HepG2 (cell line): ENCODE results near the gene CABLES2. TPM values are rescaled to one million over a fixed set of nuclear protein-coding genes. Genes with fewer than 3 reads are reported as not detected.

Source experiments
- JUNB ChIP-seq: sonication (generic); formaldehyde crosslinking; IDR thresholded peaks from 2 replicates; pipeline ENCODE4 v1.8.0; 2022; ENCODE audit warnings: missing genetic modification reagents, mild to moderate bottlenecking, borderline replicate concordance
- MYNN ChIP-seq: sonication (generic); formaldehyde crosslinking; IDR thresholded peaks from 2 replicates; pipeline ENCODE4 v1.4.0; 2020; ENCODE audit warnings: mild to moderate bottlenecking, low read depth, missing genetic modification reagents
- PITX1 ChIP-seq: sonication (generic); formaldehyde crosslinking; IDR thresholded peaks from 2 replicates; pipeline ENCODE4 v1.5.1; 2020; ENCODE audit warnings: mild to moderate bottlenecking, missing genetic modification reagents
- PPARG ChIP-seq: conservative IDR thresholded peaks from 2 replicates; pipeline ENCODE4 v1.6.1; 2016; ENCODE audit warnings: missing biosample characterization, missing genetic modification reagents
- SALL1 ChIP-seq: sonication (generic); formaldehyde crosslinking; IDR thresholded peaks from 2 replicates; pipeline ENCODE4 v1.8.0; 2022; ENCODE audit warnings: mild to moderate bottlenecking, missing genetic modification reagents
- SNAI1 ChIP-seq: sonication (generic); formaldehyde crosslinking; IDR thresholded peaks from 2 replicates; pipeline ENCODE4 v1.5.0; 2020; ENCODE audit warnings: mild to moderate bottlenecking, missing genetic modification reagents, borderline replicate concordance
- SRSF4 ChIP-seq: fragments of 200-400 bp; formaldehyde crosslinking; IDR thresholded peaks from one replicate; pipeline ENCODE4 v1.6.1; 2018; ENCODE audit warnings: mild to moderate bottlenecking, low read depth, low read length, moderate library complexity; ENCODE audit not compliant: poor library complexity, severe bottlenecking
- TBL1XR1 ChIP-seq: fragments of 150-350 bp; IDR thresholded peaks from 2 replicates; pipeline ENCODE4 v1.6.1; 2014; ENCODE audit warnings: borderline replicate concordance, low read length; ENCODE audit not compliant: partially characterized antibody
- ZBTB38 ChIP-seq: sonication (generic); formaldehyde crosslinking; IDR thresholded peaks from 2 replicates; pipeline ENCODE4 v1.5.1; 2020; ENCODE audit warnings: mild to moderate bottlenecking, missing genetic modification reagents
- ZNF10 ChIP-seq: sonication (generic); formaldehyde crosslinking; IDR thresholded peaks from 2 replicates; pipeline ENCODE4 v1.4.0; 2020; ENCODE audit warnings: mild to moderate bottlenecking, low read depth, missing genetic modification reagents, borderline replicate concordance
- ZNF143 ChIP-seq: sonication (generic); formaldehyde crosslinking; IDR thresholded peaks from 2 replicates; pipeline ENCODE4 v1.4.0; 2020; ENCODE audit warnings: missing genetic modification reagents
- ZNF225 ChIP-seq: sonication (generic); formaldehyde crosslinking; IDR thresholded peaks from 2 replicates; pipeline ENCODE4 v1.4.0; 2020; ENCODE audit warnings: mild to moderate bottlenecking, missing genetic modification reagents
- ZNF570 ChIP-seq: sonication (generic); formaldehyde crosslinking; IDR thresholded peaks from 2 replicates; pipeline ENCODE4 v1.4.0; 2020; ENCODE audit warnings: mild to moderate bottlenecking, missing genetic modification reagents, borderline replicate concordance
- ZNF83 ChIP-seq: sonication (generic); formaldehyde crosslinking; IDR thresholded peaks from 2 replicates; pipeline ENCODE4 v1.4.0; 2020; ENCODE audit warnings: missing genetic modification reagents, mild to moderate bottlenecking, borderline replicate concordance
- polyA plus RNA-seq, 8 experiments: library from polyadenylated mRNA; depleted of rRNA in 3 of 8; stranded (reverse) in 7 of 8; unstranded in 1 of 8; fragments of >200 nt; fragmentation: Illumina TruSeq in 4 of 8; extraction: Trizol in 4 of 8; gene quantifications; 2 replicates each; pipeline versions ENCODE4 v1.2.1 to v1.2.3, GENCODE V29; 2011 to 2016; ENCODE audit warnings: low read depth in 4 of 8, missing spikeins in 1 of 8, mixed read lengths in 1 of 8; ENCODE audit not compliant: insufficient read depth in 1 of 8
- total RNA-seq, 5 experiments: library from RNA; depleted of rRNA; stranded (reverse); fragments of >200 nt; fragmentation: Illumina TruSeq; extraction: Trizol; gene quantifications; 2 replicates each; pipeline ENCODE4 v1.2.3, GENCODE V29; 2016; ENCODE audit warnings: low read depth in 1 of 5
- TF ChIP-seq, protein P1 (sequence below): IDR thresholded peaks from 2 replicates; pipeline ENCODE4 v1.6.1; 2016
- TF ChIP-seq, protein P2 (sequence below): sonication (generic); formaldehyde crosslinking; IDR thresholded peaks from 2 replicates; pipeline ENCODE4 v1.8.1; 2023; ENCODE audit warnings: mild to moderate bottlenecking, missing genetic modification reagents, borderline replicate concordance
- TF ChIP-seq, protein P3 (sequence below): sonication (generic); formaldehyde crosslinking; IDR thresholded peaks from 2 replicates; pipeline ENCODE4 v1.4.0; 2020; ENCODE audit warnings: missing genetic modification reagents, borderline replicate concordance
- TF ChIP-seq, protein P4 (sequence below): sonication (generic); formaldehyde crosslinking; IDR thresholded peaks from 2 replicates; pipeline ENCODE4 v1.8.1; 2023; ENCODE audit warnings: missing genetic modification reagents, mild to moderate bottlenecking, borderline replicate concordance
- TF ChIP-seq, protein P5 (sequence below): sonication (generic); formaldehyde crosslinking; IDR thresholded peaks from 2 replicates; pipeline ENCODE4 v1.4.0; 2020; ENCODE audit warnings: missing genetic modification reagents
- TF ChIP-seq, protein P6 (sequence below): sonication (generic); formaldehyde crosslinking; IDR thresholded peaks from 2 replicates; pipeline ENCODE4 v1.5.1; 2020; ENCODE audit warnings: missing genetic modification reagents, mild to moderate bottlenecking, borderline replicate concordance
- TF ChIP-seq, protein P7 (sequence below): sonication (generic); formaldehyde crosslinking; conservative IDR thresholded peaks from 2 replicates; pipeline ENCODE4 v1.8.0; 2022; ENCODE audit warnings: low read depth, missing genetic modification reagents

The CABLES2 gene
- total and polyA plus RNA-seq, 2 of the 13 experiments (the other 11 are each of a cell fraction or from before 2014, with no cell fraction given): 5.2 to 9.7 TPM

DNA sequence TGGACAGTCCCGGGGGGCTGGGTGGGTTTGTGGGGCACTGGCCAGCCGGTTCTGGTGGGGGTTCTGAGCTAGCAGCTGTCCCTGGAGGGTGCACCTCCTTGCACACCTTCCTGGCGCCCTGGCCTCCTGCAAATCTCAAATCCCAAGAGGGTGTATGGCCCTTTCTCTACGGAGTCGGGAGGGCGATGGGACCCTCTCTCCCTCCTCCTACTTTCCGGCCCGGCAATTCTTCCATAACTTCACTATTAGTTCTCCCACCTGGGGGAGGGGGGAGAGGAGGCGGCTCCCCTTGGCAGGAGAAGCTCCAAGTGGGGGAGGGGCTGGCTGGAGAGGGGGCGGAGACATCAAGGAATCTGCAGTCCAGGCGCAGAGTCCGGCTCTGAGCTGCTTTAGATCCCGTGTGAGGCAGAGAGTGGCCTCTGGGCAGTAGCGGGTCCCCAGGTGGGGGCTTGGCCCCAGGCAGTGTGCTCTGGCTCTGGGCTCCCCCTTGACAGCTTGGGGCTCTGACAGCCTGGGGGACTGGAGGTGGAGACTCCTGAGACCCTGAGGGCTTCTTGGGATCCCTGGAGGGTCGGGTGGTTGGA lies 38.6 kb downstream of the CABLES2 start (continued):
- TF ChIP-seq TBL1XR1 (peak; percentile 12), PITX1 (CRISPR knock-in tag) (peak; percentile 70; the same call in 1 of the 2 replicates), ZNF225 (CRISPR knock-in tag) (0 out of 2 replicates have a peak, but pooled peaks have one; percentile 6), ZNF83 (no peak), ZBTB38 (CRISPR knock-in tag) (0 out of 2 replicates have a peak, but pooled peaks have one; percentile 14), ZNF143 (CRISPR knock-in tag) (peak; percentile 12; the same call in 1 of the 2 replicates), SALL1 (CRISPR knock-in tag) (peak; percentile 63), SRSF4 (no peak), ZNF10 (CRISPR knock-in tag) (no peak), MYNN (no peak; the same call in 1 of the 2 replicates), SNAI1 (CRISPR knock-in tag) (0 out of 2 replicates have a peak, but pooled peaks have one; percentile 46), PPARG (no peak), ZNF570 (CRISPR knock-in tag) (no peak), JUNB (CRISPR knock-in tag) (no peak)
- TF ChIP-seq, protein P1, sequence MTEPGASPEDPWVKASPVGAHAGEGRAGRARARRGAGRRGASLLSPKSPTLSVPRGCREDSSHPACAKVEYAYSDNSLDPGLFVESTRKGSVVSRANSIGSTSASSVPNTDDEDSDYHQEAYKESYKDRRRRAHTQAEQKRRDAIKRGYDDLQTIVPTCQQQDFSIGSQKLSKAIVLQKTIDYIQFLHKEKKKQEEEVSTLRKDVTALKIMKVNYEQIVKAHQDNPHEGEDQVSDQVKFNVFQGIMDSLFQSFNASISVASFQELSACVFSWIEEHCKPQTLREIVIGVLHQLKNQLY (CRISPR knock-in tag): no peak
- TF ChIP-seq, protein P2, sequence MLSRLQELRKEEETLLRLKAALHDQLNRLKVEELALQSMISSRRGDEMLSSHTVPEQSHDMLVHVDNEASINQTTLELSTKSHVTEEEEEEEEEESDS: peak; percentile 40; the same call in 1 of the 2 replicates
- TF ChIP-seq, protein P3, sequence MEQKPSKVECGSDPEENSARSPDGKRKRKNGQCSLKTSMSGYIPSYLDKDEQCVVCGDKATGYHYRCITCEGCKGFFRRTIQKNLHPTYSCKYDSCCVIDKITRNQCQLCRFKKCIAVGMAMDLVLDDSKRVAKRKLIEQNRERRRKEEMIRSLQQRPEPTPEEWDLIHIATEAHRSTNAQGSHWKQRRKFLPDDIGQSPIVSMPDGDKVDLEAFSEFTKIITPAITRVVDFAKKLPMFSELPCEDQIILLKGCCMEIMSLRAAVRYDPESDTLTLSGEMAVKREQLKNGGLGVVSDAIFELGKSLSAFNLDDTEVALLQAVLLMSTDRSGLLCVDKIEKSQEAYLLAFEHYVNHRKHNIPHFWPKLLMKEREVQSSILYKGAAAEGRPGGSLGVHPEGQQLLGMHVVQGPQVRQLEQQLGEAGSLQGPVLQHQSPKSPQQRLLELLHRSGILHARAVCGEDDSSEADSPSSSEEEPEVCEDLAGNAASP (CRISPR knock-in tag): no peak
- TF ChIP-seq, protein P4, sequence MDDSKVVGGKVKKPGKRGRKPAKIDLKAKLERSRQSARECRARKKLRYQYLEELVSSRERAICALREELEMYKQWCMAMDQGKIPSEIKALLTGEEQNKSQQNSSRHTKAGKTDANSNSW (CRISPR knock-in tag): no peak; the same call in 1 of the 2 replicates
- TF ChIP-seq, protein P5, sequence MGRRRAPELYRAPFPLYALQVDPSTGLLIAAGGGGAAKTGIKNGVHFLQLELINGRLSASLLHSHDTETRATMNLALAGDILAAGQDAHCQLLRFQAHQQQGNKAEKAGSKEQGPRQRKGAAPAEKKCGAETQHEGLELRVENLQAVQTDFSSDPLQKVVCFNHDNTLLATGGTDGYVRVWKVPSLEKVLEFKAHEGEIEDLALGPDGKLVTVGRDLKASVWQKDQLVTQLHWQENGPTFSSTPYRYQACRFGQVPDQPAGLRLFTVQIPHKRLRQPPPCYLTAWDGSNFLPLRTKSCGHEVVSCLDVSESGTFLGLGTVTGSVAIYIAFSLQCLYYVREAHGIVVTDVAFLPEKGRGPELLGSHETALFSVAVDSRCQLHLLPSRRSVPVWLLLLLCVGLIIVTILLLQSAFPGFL (CRISPR knock-in tag): no peak
- TF ChIP-seq, protein P6, sequence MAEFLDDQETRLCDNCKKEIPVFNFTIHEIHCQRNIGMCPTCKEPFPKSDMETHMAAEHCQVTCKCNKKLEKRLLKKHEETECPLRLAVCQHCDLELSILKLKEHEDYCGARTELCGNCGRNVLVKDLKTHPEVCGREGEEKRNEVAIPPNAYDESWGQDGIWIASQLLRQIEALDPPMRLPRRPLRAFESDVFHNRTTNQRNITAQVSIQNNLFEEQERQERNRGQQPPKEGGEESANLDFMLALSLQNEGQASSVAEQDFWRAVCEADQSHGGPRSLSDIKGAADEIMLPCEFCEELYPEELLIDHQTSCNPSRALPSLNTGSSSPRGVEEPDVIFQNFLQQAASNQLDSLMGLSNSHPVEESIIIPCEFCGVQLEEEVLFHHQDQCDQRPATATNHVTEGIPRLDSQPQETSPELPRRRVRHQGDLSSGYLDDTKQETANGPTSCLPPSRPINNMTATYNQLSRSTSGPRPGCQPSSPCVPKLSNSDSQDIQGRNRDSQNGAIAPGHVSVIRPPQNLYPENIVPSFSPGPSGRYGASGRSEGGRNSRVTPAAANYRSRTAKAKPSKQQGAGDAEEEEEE (CRISPR knock-in tag): no peak
- TF ChIP-seq, protein P7, sequence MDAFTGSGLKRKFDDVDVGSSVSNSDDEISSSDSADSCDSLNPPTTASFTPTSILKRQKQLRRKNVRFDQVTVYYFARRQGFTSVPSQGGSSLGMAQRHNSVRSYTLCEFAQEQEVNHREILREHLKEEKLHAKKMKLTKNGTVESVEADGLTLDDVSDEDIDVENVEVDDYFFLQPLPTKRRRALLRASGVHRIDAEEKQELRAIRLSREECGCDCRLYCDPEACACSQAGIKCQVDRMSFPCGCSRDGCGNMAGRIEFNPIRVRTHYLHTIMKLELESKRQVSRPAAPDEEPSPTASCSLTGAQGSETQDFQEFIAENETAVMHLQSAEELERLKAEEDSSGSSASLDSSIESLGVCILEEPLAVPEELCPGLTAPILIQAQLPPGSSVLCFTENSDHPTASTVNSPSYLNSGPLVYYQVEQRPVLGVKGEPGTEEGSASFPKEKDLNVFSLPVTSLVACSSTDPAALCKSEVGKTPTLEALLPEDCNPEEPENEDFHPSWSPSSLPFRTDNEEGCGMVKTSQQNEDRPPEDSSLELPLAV (CRISPR knock-in tag): no peak
